ENCODE results near the gene SYNGR3.

DNA sequence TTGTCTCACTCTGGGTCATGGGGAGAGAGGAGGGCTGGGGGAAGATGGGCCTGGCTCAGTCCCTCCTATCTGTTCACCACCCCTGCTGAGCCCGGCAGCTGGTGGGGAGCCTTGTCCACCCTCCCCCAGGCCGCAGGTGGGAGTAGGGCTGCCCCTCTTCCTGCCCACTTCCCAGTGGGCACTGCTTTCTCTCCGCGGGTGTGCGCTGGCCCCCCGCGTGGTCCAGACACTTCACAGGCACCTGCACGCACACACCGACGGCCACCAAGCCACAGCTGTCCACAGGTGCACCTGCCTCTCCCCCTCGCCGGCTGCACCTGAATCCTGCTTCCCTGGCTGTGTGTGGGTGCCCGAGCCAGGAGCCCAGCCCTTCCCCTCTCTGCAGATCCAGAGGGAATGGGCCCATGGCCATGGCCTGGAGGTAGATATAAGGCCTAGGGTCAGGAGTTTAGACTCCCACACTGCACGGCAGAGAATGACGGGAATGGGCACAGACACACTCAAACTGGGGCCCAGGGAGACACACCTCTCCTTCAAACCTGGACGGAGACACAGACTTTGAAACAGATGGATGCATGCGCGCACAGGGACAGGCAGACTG, 39.0 kb downstream of the SYNGR3 start:
- TF ChIP-seq, protein P1, sequence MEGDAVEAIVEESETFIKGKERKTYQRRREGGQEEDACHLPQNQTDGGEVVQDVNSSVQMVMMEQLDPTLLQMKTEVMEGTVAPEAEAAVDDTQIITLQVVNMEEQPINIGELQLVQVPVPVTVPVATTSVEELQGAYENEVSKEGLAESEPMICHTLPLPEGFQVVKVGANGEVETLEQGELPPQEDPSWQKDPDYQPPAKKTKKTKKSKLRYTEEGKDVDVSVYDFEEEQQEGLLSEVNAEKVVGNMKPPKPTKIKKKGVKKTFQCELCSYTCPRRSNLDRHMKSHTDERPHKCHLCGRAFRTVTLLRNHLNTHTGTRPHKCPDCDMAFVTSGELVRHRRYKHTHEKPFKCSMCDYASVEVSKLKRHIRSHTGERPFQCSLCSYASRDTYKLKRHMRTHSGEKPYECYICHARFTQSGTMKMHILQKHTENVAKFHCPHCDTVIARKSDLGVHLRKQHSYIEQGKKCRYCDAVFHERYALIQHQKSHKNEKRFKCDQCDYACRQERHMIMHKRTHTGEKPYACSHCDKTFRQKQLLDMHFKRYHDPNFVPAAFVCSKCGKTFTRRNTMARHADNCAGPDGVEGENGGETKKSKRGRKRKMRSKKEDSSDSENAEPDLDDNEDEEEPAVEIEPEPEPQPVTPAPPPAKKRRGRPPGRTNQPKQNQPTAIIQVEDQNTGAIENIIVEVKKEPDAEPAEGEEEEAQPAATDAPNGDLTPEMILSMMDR (IDR thresholded peaks at IDR 0.05): no peak
- TF ChIP-seq POLR2A (IDR thresholded peaks at IDR 0.05): no peak
